ENCODE results near the gene IL23A.
"Not testable (repeated sequence)": the region's sequence is repeated elsewhere in the genome, so short reads cannot be mapped to it uniquely, and the experiment has no call there.

Gene IL23A

GRCh38 chr12:56326533-56326932 is 12.2 kb upstream of the IL23A start:
- DNase-seq: no peak

DNA sequence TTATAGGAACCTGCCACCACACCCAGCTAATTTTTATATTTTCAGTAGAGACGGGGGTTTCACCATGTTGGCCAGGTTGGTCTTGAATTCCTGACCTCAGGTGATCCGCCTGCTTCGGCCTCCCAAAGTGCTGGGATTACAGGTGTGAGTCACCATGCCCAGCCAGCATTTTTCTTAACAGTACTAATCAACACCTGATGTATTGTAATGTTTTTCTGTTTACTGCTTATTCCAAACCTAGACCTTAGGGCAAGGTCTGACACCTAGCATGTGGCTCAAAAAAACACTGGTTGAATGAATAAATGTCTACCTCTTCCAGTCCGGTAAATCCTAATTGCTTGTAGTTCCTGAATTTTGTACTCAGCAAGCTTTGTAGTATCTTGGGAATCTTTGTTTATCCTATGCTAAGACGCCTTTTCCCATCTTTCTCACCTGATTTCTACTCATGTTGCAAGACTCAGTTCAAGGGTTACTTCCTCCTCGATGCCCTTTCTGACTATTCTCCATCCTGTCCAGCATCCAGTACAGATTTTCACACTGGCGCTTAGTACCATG is 7.7 kb upstream of the IL23A start:
- no peak for DNase-seq

- DNase-seq: no peak
Observed at GRCh38 chr12:56332512-56333196, 6.0 kb upstream of the IL23A start.

DNA sequence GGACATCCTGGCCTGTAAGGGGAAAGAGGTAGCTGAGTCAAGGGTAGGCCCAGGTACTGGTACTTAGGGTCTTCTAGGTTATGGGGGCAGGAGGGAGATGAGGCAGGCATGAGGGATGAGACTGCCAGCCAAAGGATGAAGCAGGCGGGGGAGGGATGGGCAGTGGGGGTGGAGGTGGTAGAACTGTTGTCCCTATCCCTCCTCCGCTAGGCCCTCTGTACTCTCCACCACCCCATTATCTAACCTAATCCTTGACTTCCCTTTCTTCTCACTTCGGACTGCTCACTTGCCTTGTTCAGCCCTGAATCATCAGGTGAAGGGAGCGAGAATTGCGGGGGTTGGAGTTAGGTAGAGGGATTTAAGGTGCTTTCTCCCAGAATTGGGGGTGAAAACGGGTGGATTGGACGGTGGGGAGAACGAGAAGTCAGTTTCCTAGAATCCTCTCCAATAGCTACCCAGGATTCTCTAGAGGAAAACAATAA is 5.4 kb upstream of the IL23A start:
- no peak for DNase-seq

DNA sequence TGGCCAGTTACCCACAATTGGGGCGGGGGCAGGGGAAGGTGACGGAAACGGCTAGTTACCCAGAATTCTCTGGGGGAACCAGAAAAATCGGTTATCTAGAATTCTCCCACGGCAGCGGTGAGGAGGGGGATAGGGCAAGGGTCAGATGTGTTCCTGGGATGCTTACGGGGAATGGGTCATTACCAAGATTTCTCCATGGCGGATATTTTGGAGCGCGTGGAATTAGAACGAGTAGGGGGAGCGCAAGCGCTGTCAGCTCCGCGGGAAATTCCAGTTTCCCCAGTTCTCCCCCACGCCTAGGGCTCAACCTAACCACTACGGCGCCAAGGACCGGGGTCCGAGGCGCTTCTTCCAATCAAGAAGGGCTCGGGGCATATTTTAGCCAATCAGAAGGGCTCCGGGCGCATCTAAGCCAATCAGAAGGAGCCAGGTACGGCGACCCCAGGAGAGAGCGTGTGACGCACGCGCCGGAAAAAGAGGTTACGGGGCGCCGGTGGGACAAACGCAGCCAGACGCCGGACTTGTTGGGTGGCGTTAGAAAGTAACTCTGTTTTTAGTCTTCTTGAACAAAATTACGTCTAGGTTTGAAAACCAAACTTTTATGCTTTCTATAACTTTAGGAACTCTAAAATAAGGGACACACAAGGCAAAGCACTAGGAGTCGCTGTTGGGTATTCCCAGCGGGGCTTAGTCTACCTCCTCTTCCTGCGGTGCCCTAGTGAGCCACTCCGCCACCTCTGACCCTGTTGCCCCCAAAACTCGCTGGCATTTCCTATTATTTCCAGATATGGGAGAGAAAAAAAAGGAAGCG is 4.8 kb upstream of the IL23A start, which contains the start of gene PAN2:
Gene PAN2 (minus strand): TSS at position 322 of the 811 bp plus-strand sequence. CDS start 906 bp downstream, outside the sequence.
- DNase-seq: peak; percentile 83

GRCh38 chr12:56334490-56334793 is 4.2 kb upstream of the IL23A start:
- no peak for DNase-seq

DNA sequence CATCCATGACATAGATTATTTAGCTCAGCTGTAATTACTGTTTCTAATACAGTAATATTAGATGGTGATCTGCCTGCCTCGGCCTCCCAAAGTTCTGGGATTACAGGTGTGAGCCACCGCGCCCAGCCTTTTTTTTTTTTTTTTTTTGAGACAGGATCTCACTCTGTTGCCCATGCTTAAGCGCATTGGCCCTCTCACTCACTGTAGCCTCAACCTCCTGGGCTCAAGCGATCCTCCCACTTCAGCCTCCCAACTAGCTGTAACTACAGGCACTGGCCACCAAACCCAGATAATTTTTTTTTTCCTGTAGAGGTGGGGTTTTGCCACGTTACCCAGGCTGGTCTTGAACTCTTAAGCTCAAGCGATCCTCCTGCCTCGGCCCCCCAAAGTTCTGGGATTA is 3.2 kb upstream of the IL23A start:
- not testable (repeated sequence) for DNase-seq

GRCh38 chr12:56336361-56337167 is 2.1 kb upstream of the IL23A start:
- no peak for DNase-seq

- DNase-seq: no peak
Observed at GRCh38 chr12:56337753-56338251, 882 bp upstream of the IL23A start.

GRCh38 chr12:56339158-56339422 is 406 bp downstream of the IL23A start:
- no peak for DNase-seq

GRCh38 chr12:56341616-56342015 is 2.9 kb downstream of the IL23A start:
- no peak for DNase-seq

DNA sequence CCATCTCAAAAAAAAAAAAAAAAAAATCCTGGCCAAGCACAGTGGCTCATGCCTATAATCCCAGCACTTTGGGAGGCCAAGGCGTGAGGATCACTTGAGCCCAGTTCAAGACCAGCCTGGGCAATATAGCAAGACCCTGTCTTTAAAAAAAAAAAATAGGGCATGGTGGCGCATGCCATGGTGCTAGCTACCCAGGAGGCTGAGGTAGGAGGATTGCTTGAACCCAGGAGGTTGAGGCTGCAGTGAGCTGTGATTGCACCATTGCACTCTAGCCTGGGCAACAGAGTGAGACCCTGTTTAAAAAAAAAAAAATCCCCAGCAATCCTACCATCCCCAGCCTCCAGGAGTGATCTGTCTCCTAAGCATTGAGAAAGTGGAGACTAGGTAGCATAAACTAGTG is 3.6 kb downstream of the IL23A start:
- DNase-seq: not testable (repeated sequence)

GRCh38 chr12:56346675-56347074 is 8.0 kb downstream of the IL23A start:
- DNase-seq: no peak

GRCh38 chr12:56347255-56347654 is 8.6 kb downstream of the IL23A start:
- not testable (repeated sequence) for DNase-seq

DNA sequence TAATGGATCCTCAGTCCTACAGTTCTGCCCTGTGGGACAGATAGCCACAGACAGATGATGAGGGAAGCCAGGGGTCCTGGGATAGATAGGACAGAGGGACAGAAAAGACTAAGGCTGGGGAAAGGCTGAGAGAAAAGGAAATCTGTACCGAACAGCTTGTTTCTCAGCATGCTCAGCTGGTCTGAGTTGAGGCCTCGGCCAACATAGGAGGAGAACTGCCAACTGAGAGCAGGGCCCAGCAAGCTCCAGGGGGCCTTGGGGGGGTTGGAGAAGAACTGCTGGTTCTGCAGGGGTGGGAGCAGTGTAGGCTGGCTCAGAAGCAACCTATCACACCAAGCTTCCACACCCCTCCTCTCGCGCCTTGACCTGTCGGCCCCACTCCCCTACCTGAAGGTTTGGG is 10.1 kb downstream of the IL23A start:
- no peak for DNase-seq

DNA sequence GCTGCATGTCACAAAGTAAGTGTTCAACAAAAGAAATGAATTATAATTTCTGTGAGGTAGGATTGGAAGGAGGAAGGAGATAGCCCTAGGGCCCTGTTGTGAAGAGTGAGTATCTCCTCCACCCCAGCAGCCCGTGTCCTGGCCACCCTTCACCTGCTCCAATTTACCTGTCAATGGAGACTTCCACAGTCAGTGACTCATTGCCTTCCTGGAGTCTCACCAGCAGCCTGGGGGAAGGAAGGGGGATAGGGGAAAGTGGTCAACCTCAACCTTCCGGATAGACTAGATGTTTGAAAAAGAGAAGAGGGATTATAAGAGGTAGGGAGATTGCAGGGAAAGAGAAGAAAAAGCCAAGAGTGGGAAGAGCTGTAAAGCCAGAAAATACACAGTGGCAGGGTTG is 12.0 kb downstream of the IL23A start:
- DNase-seq: no peak

GRCh38 chr12:56351325-56351724 is 12.6 kb downstream of the IL23A start:
- no peak for DNase-seq

- DNase-seq: no peak
Observed at GRCh38 chr12:56358836-56359532, 20.3 kb downstream of the IL23A start.

- peak; percentile 98 for DNase-seq
Observed at GRCh38 chr12:56359851-56360767, 21.4 kb downstream of the IL23A start, which contains the start of gene STAT2. STAT2 (minus strand) TSS chr12:56360107; CDS start chr12:56356571, 3,536 bp downstream.

DNA sequence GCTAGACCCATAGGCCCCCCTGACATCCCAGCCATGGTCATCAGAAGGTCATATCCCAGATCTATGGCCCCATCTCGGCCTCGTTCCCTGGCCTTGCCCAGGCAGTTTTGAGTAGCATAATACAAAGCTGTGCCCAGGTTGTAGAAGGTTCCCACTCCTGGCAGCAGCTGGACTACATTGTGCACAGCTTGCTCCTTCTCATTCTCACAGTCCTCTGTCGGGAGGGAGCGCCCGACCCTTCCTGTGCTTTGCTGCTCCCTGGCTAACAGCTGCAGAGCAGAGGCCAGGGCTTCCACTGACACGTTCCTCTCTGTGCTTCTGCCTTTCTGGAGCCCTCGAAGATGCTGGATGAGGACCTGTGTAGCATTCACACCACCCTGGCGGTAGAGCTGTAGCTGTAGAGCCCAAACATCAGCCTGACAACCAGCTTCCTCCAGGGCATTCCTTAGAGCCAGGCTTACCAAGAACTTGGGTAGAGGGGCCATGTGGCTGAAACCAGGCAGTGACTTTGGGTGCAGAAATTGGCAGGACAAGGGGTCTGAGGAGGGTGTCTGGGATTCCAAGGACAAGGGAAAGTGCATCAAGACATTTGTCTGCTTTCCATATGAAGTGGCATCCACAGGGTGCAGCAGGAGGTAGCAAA is 22.9 kb downstream of the IL23A start:
- no peak for DNase-seq

Measured in NCI-H1436 treated with DMSO at 0.1 percent for 48 hours (cell line).